HCT116 (cell line): ENCODE results near the gene FURIN. TPM values are rescaled to one million over a fixed set of nuclear protein-coding genes. Genes with fewer than 3 reads are reported as not detected.

Experiments used
- ATAC-seq: fragments of 200-7000 bp; cut with Tn5 transposase; 2 replicates; pipeline ENCODE4 v1.9.1; 2020; ENCODE audit warnings: mild to moderate bottlenecking, moderate library complexity
- BruUV-seq: library from RNA; stranded (reverse); fragments of 400-500 nt; replicated peaks from 2 replicates; lab custom pipeline; 2021; lab: Mats Ljungman, UMichigan
- CTCF ChIA-PET: fragments of 300-600 bp; sonication (Branson Sonifier 250); formaldehyde crosslinking; loops from one replicate; lab custom pipeline; 2021; ENCODE audit warnings: antibody characterized with exemption; lab: Charles Lee
- POLR2A ChIA-PET: fragments of 300-600, 350-600 bp; sonication (Branson Sonifier 250); formaldehyde crosslinking; loops from one replicate; lab custom pipeline; 2021; ENCODE audit warnings: antibody characterized with exemption; lab: Charles Lee
- RAD21 ChIA-PET, 2 experiments: fragments of 300-600 bp; sonication (Branson Sonifier 250); formaldehyde crosslinking; loops; one replicate each; lab custom pipeline; 2023; ENCODE audit warnings: low total read pairs in 2 of 2; ENCODE audit not compliant: uncharacterized antibody in 2 of 2, unreplicated experiment in 2 of 2, low non-redundant PET in 1 of 2; lab: Charles Lee
- DNase-seq: peaks from one replicate; pipeline ENCODE4 v3.0.0-alpha.2; 2010; ENCODE audit warnings: low read depth, low spot score
- H2AFZ ChIP-seq: fragments of 200-600 bp; shearing (Covaris generic), sonication (generic); 2 replicates; pipeline ENCODE4 v1.6.1; 2017; ENCODE audit warnings: low read depth, mixed run types, mixed read lengths, antibody characterized with exemption, low read length; ENCODE audit not compliant: poor library complexity, severe bottlenecking
- H3K27ac ChIP-seq: 2 replicates; pipeline ENCODE4 v1.5.1; 2012; ENCODE audit warnings: low read depth, low read length
- H3K27me3 ChIP-seq: fragments of 200-600 bp; sonication (generic); 2 replicates; pipeline ENCODE4 v1.6.1; 2016; ENCODE audit warnings: mixed run types, low read length, mixed read lengths; ENCODE audit not compliant: insufficient read depth
- H3K36me3 ChIP-seq, 2 experiments: fragments of 200-500 bp in 1 of 2; fragments of 200-600 bp in 1 of 2; sonication (Bioruptor generic) in 1 of 2; sonication (generic) in 1 of 2; 2 replicates each; pipeline versions ENCODE4 v1.5.1 to v1.6.1; 2014 to 2016; ENCODE audit warnings: low read length in 2 of 2, inconsistent platforms in 1 of 2, mixed read lengths in 1 of 2, mixed run types in 1 of 2; ENCODE audit not compliant: insufficient read depth in 2 of 2, control insufficient read depth in 1 of 2
- H3K4me1 ChIP-seq, 2 experiments: fragments of 200-600 bp in 1 of 2; sonication (generic) in 1 of 2; 2 replicates each; pipeline versions ENCODE4 v1.5.1 to v1.6.1; 2012 to 2017; ENCODE audit warnings: low read length in 2 of 2, inconsistent platforms in 1 of 2, mild to moderate bottlenecking in 1 of 2, mixed read lengths in 1 of 2, mixed run types in 1 of 2, moderate library complexity in 1 of 2; ENCODE audit not compliant: insufficient read depth in 2 of 2, control insufficient read depth in 1 of 2
- H3K4me2 ChIP-seq: fragments of 200-600 bp; sonication (generic); 2 replicates; pipeline ENCODE4 v1.6.1; 2017; ENCODE audit warnings: mixed run types, low read length, mixed read lengths
- H3K4me3 ChIP-seq, 2 experiments: fragments of 200-600 bp in 1 of 2; sonication (generic) in 1 of 2; replicated peaks in 1 of 2; 2 replicates each; pipeline ENCODE4 v1.5.1; 2011 to 2016; ENCODE audit warnings: low read length in 2 of 2, control low read depth in 1 of 2, low read depth in 1 of 2, mild to moderate bottlenecking in 1 of 2, mixed read lengths in 1 of 2, mixed run types in 1 of 2
- H3K79me2 ChIP-seq: fragments of 200-600 bp; sonication (generic); 2 replicates; pipeline ENCODE4 v1.6.1; 2017; ENCODE audit warnings: mild to moderate bottlenecking, mixed run types, low read length, moderate library complexity, mixed read lengths; ENCODE audit not compliant: insufficient read depth
- H3K9ac ChIP-seq: fragments of 200-600 bp; sonication (generic); 2 replicates; pipeline ENCODE4 v1.6.1; 2016; ENCODE audit warnings: low read length, mixed read lengths
- H3K9me2 ChIP-seq: fragments of 200-600 bp; sonication (generic), shearing (Covaris generic); 2 replicates; pipeline ENCODE4 v1.6.1; 2017; ENCODE audit warnings: mixed run types, mild to moderate bottlenecking, moderate library complexity; ENCODE audit not compliant: insufficient read depth
- H3K9me3 ChIP-seq, 2 experiments: fragments of 200-500 bp in 1 of 2; fragments of 200-600 bp in 1 of 2; sonication (Bioruptor generic) in 1 of 2; sonication (generic) in 1 of 2; 2 replicates each; pipeline ENCODE4 v1.6.1; 2014 to 2017; ENCODE audit warnings: low read length in 2 of 2, mixed read lengths in 2 of 2, inconsistent platforms in 1 of 2, low read depth in 1 of 2, mild to moderate bottlenecking in 1 of 2, mixed run types in 1 of 2, moderate library complexity in 1 of 2; ENCODE audit not compliant: control insufficient read depth in 1 of 2, insufficient read depth in 1 of 2
- H4K20me1 ChIP-seq: fragments of 200-600 bp; sonication (generic), shearing (Covaris generic); 2 replicates; pipeline ENCODE4 v1.6.1; 2017; ENCODE audit warnings: mixed run types, mild to moderate bottlenecking, moderate library complexity; ENCODE audit not compliant: insufficient read depth
- CBX3 ChIP-seq: IDR thresholded peaks from 2 replicates; pipeline ENCODE4 v1.6.1; 2012; ENCODE audit warnings: low read depth
- CEBPB ChIP-seq: IDR thresholded peaks from 2 replicates; pipeline ENCODE4 v1.6.1; 2012; ENCODE audit warnings: low read depth
- CTCF ChIP-seq, 3 experiments: fragments of 200-600 bp in 1 of 3; sonication (generic) in 1 of 3; IDR thresholded peaks in 2 of 3; conservative IDR thresholded peaks in 1 of 3; 2 replicates each; pipeline ENCODE4 v1.5.1; 2012 to 2017; ENCODE audit warnings: low read depth in 2 of 3, low read length in 2 of 3, antibody characterized with exemption in 1 of 3, borderline replicate concordance in 1 of 3, control low read depth in 1 of 3, mild to moderate bottlenecking in 1 of 3, mixed read lengths in 1 of 3, mixed run types in 1 of 3, moderate library complexity in 1 of 3; ENCODE audit not compliant: insufficient read depth in 1 of 3
- EGR1 ChIP-seq: IDR thresholded peaks from 2 replicates; pipeline ENCODE4 v1.6.1; 2012; ENCODE audit warnings: low read depth
- ELF1 ChIP-seq: IDR thresholded peaks from 2 replicates; pipeline ENCODE4 v1.6.1; 2012; ENCODE audit warnings: low read depth, borderline replicate concordance
- EZH2 ChIP-seq: fragments of 200-600 bp; sonication (generic); IDR thresholded peaks from 2 replicates; pipeline ENCODE4 v1.6.1; 2017; ENCODE audit warnings: antibody characterized with exemption, mixed run types
- FOSL1 ChIP-seq: IDR thresholded peaks from 2 replicates; pipeline ENCODE4 v1.6.1; 2012; ENCODE audit warnings: low read depth
- JUND ChIP-seq: IDR thresholded peaks from 2 replicates; pipeline ENCODE4 v1.6.1; 2012
- POLR2AphosphoS5 ChIP-seq: IDR thresholded peaks from 2 replicates; pipeline ENCODE4 v1.6.1; 2011; ENCODE audit warnings: mild to moderate bottlenecking, low read depth, low read length, moderate library complexity
- RAD21 ChIP-seq: IDR thresholded peaks from 2 replicates; pipeline ENCODE4 v1.6.1; 2012; ENCODE audit warnings: low read depth, mild to moderate bottlenecking
- REST ChIP-seq: IDR thresholded peaks from 2 replicates; pipeline ENCODE4 v1.6.1; 2012; ENCODE audit warnings: low read depth
- SP1 ChIP-seq: IDR thresholded peaks from 2 replicates; pipeline ENCODE4 v1.6.1; 2012; ENCODE audit warnings: low read depth
- SRF ChIP-seq: IDR thresholded peaks from 2 replicates; pipeline ENCODE4 v1.6.1; 2012; ENCODE audit warnings: low read depth
- TCF7L2 ChIP-seq: IDR thresholded peaks from 2 replicates; pipeline ENCODE4 v1.7.0; 2011; ENCODE audit warnings: borderline replicate concordance, inconsistent platforms; ENCODE audit not compliant: insufficient read depth, insufficient read length; ENCODE audit errors: extremely low read depth
- ZFX ChIP-seq: fragments of 450-650 bp; IDR thresholded peaks from 2 replicates; pipeline ENCODE4 v1.6.1; 2017
- ZNF274 ChIP-seq: fragments of 200-500 bp; sonication (Bioruptor generic); IDR thresholded peaks from 2 replicates; pipeline ENCODE4 v1.6.1; 2014; ENCODE audit warnings: mild to moderate bottlenecking, low read depth, low read length, inconsistent platforms
- intact Hi-C: fragments of 100-400 bp; cut with micrococcal nuclease; formaldehyde crosslinking; loops from 2 replicates; pipeline ENCODE4 v1.10.0; 2022
- total RNA-seq: library from RNA; stranded (reverse); gene quantifications from one replicate; pipeline ENCODE4 v1.2.1, GENCODE V29; 2021; ENCODE audit not compliant: unreplicated experiment
- TF ChIP-seq, protein P1 (sequence below): IDR thresholded peaks from 2 replicates; pipeline ENCODE4 v1.6.1; 2012
- TF ChIP-seq, protein P2 (sequence below): IDR thresholded peaks from 2 replicates; pipeline ENCODE4 v1.6.1; 2011; ENCODE audit warnings: mild to moderate bottlenecking, low read length, moderate library complexity; ENCODE audit not compliant: insufficient replicate concordance; ENCODE audit errors: extremely low read depth
- TF ChIP-seq, protein P3 (sequence below): IDR thresholded peaks from 2 replicates; pipeline ENCODE4 v1.6.1; 2012

Gene FURIN
- total RNA-seq, 1 experiment from 2014 or later = 42.0 TPM

- Histone ChIP-seq H3K9me3 (no peaks in the 10 kb centered on the region), H3K9ac (peak overlapping the region; percentile 67), H3K4me2 (peak overlapping the region; percentile 99), H3K27ac (peak overlapping the region; percentile 78), H3K4me3 (peak overlapping the region; percentile 92 to 93), H3K36me3 (no peaks in the 10 kb centered on the region), H3K4me1 (peaks cover 17 to 46% of the 10 kb centered on the region in 2 experiments; a peak in 3 of 4 replicates), H3K79me2 (peaks cover 13% of the 10 kb centered on the region; the same call in 1 of the 2 replicates), H4K20me1 (no peaks in the 10 kb centered on the region), H3K27me3 (no peaks in the 10 kb centered on the region), H3K9me2 (no peaks in the 10 kb centered on the region), H2AFZ (no peak overlapping the region)
- ChIA-PET RAD21 (interaction anchor here in 1 of 2 experiments (1.0 to 1.6 kb wide), 3 partner anchors 46 to 341 kb away, joined by 3 to 4 read pairs (median 4); no protein-coding TSS in a partner anchor), CTCF (interaction anchor here (0.5 to 6.9 kb wide), 20 partner anchors 7 to 638 kb away, joined by 3 to 70 read pairs (median 7); partner anchors contain the start of genes MAN2A2, PRC1 and RCCD1), POLR2A (interaction anchor here (0.5 to 2.4 kb wide), 9 partner anchors 8 to 611 kb away, joined by 3 to 7 read pairs (median 4); partner anchors contain the start of genes MAN2A2, PRC1 and RCCD1)
- no peak for DNase-seq
- no peak for ATAC-seq
- BruUV-seq = TSS peak; percentile 18
- intact Hi-C loops = loop anchor here (1.0 to 5.0 kb wide), 2 partner anchors 101 to 340 kb away; no protein-coding TSS in a partner anchor
- TF ChIP-seq, protein P1, sequence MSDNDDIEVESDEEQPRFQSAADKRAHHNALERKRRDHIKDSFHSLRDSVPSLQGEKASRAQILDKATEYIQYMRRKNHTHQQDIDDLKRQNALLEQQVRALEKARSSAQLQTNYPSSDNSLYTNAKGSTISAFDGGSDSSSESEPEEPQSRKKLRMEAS = no peak
- TF ChIP-seq CTCF (IDR thresholded peaks at IDR 0.05 in 2 of 3, conservative IDR thresholded peaks at IDR 0.05 in 1 of 3; ENCODE audit: borderline replicate concordance in 1 of 3, insufficient read depth in 1 of 3, low read depth in 2 of 3, low read length in 2 of 3) (no peak), FOSL1 (no peak), REST (no peak), POLR2AphosphoS5 (no peak), SP1 (no peak), EZH2 (no peak), ZFX (no peak), ELF1 (no peak), JUND (no peak), RAD21 (no peak), TCF7L2 (no peak), ZNF274 (no peak), CBX3 (no peak), EGR1 (no peak), SRF (no peak), CEBPB (no peak)
- TF ChIP-seq, protein P2, sequence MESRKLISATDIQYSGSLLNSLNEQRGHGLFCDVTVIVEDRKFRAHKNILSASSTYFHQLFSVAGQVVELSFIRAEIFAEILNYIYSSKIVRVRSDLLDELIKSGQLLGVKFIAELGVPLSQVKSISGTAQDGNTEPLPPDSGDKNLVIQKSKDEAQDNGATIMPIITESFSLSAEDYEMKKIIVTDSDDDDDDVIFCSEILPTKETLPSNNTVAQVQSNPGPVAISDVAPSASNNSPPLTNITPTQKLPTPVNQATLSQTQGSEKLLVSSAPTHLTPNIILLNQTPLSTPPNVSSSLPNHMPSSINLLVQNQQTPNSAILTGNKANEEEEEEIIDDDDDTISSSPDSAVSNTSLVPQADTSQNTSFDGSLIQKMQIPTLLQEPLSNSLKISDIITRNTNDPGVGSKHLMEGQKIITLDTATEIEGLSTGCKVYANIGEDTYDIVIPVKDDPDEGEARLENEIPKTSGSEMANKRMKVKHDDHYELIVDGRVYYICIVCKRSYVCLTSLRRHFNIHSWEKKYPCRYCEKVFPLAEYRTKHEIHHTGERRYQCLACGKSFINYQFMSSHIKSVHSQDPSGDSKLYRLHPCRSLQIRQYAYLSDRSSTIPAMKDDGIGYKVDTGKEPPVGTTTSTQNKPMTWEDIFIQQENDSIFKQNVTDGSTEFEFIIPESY = no peak
- TF ChIP-seq, protein P3, sequence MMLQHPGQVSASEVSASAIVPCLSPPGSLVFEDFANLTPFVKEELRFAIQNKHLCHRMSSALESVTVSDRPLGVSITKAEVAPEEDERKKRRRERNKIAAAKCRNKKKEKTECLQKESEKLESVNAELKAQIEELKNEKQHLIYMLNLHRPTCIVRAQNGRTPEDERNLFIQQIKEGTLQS = no peak
Observed at GRCh38 chr15:90930861-90931574, 62.6 kb downstream of the FURIN start.
